Endothelial cell of umbilical vein (primary cell): ENCODE results near the gene RNGTT.

Experiments
- CTCF ChIP-seq, 2 donors: IDR thresholded peaks; 1 replicate in 1 of 2; 2 replicates in 1 of 2; pipeline ENCODE4 v1.5.1; 2011; ENCODE audit warnings: low read length in 2 of 2, mild to moderate bottlenecking in 2 of 2, moderate library complexity in 2 of 2, control low read depth in 1 of 2, inconsistent platforms in 1 of 2, low read depth in 1 of 2; ENCODE audit not compliant: insufficient read depth in 1 of 2; ENCODE audit errors: extremely low read depth in 1 of 2
- FOS ChIP-seq: IDR thresholded peaks from 2 replicates; pipeline ENCODE4 v1.6.1; 2011; ENCODE audit warnings: mild to moderate bottlenecking, low read length, moderate library complexity, borderline replicate concordance; ENCODE audit not compliant: insufficient read depth
- MAX ChIP-seq: IDR thresholded peaks from 2 replicates; pipeline ENCODE4 v1.6.1; 2011; ENCODE audit not compliant: insufficient read depth, insufficient read length

- TF ChIP-seq FOS: no peak
- TF ChIP-seq MAX: no peak
- TF ChIP-seq CTCF (IDR thresholded peaks at IDR 0.05; ENCODE audit: extremely low read depth in 1 of 2, insufficient read depth in 1 of 2, low read depth in 1 of 2, low read length in 2 of 2): no peak
Measured at GRCh38 chr6:88636871-88637270, 326.5 kb downstream of the RNGTT start.
